ENCODE data around the gene SNX15.
A peak's percentile ranks its signal among the peaks of the same experiment; 100 is the strongest.

The SNX15 gene

DNA sequence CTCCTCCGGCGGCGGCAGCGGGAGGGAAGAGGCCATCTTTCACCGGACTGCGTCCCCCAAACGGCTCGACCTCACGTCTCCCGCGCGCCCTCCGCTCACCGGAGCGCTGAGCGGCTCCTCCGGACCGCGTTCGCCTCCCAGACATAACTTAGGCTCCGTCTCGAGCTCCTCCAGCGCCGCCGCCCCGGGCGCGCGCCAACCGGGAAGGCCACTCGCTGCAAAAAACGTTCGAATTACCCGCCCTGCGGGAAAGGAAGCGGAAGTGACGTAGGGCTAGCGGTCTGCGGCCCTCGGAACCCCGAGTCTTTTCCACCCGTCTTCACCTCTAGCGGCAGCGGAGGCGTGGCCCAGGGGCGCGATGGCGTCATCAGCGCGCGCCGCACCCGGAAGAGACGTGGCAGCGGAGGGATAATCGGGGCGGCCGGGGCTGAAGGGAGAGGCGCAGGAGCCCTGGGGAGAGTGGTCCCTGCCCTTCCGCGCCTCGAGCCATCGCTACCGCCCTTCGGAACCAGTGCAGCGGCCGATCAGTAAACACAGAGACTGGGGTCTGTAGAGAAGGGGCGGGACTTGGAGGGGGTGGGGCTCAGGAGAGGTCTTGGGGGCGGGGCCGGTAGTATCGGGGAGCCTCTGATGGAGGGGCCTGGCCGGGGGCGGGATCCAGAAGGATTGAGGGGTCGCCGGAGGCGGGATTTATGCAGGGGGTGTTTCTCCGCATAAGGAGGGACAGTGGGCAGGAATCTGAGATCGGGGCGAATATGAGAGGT is 56.8 kb downstream of the SNX15 start, which contains the start of the genes CDCA5 and ZFPL1:
Gene CDCA5 (minus strand): TSS at position 207 of the 764 bp plus-strand sequence. CDS start 62 bp downstream, at position 145.
Gene ZFPL1 (plus strand): TSS at position 389 of the 764 bp plus-strand sequence. CDS start 477 bp downstream, outside the sequence.
- peak; percentile 85 to 94 for DNase-seq (ENCODE audit: extremely low read depth in 1 of 2, low read depth in 1 of 2)

DNA sequence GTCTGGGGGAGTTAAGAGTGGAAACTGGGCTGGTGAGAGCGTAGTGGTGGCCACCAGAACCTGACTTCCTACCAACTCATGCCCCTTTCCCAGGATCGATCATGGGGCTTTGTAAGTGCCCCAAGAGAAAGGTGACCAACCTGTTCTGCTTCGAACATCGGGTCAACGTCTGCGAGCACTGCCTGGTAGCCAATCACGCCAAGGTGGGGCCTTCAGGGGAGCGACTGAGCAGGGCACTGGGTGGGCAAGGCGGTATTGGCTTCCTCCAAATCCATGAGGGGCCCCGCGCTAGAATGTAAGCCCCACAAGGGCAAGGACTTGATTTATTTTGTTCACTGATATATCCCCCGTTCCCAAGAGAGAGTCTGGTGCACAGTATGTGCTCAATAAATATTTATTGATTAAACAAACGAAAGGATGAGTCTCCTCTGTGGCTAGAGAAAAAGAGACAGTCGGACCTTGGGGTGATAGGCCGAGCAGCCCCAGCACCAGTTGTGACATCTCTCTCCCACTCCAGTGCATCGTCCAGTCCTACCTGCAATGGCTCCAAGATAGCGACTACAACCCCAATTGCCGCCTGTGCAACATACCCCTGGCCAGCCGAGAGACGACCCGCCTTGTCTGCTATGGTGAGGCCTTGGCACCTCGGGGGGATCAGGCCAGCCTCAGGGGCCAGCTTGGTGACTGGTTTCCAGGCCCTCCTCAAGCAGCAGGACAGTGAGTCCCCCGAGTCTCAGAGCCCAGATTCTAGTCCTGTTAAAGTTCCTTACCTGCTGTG is 57.5 kb downstream of the SNX15 start:
- no peak for DNase-seq (ENCODE audit: extremely low read depth in 1 of 2, low read depth in 1 of 2)

DNA sequence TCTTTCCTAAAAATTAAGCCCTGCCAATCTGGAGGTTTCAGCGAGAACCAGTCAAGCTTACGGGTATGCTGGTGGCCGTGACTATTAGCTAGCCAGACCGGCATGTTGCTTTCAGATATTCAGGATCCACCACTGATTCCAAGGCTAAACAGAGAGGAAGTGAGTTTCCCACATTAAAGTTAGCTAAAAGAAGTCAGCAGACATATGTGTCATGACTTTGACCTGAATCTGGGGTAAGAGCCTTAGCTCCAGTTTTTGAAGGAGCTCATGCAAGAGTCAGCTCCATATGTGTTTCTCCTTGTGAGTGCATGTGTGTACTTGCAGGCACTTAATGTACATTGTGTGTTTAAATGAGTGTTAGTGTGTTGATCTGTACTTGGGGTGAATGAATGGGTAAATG is 58.2 kb downstream of the SNX15 start:
- DNase-seq (ENCODE audit: extremely low read depth in 1 of 2, low read depth in 1 of 2) = no peak

DNA sequence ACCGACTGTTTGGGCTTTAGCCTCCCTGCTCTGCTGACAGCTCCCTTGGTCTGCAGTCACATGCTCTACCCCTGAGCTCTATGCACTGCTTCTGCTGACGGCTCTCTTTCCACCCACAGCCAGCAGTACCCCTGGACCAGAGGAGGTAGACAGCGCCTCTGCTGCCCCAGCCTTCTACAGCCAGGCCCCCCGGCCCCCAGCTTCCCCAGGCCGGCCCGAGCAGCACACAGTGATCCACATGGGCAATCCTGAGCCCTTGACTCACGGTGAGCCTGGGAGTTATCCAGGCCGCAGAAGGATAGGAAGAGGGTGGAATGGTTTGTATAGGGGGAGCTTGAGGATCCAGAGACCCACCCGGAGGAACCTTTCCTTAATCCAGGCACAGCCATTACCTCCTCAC is 59.6 kb downstream of the SNX15 start:
- no peak for DNase-seq (ENCODE audit: extremely low read depth in 1 of 2, low read depth in 1 of 2)

DNA sequence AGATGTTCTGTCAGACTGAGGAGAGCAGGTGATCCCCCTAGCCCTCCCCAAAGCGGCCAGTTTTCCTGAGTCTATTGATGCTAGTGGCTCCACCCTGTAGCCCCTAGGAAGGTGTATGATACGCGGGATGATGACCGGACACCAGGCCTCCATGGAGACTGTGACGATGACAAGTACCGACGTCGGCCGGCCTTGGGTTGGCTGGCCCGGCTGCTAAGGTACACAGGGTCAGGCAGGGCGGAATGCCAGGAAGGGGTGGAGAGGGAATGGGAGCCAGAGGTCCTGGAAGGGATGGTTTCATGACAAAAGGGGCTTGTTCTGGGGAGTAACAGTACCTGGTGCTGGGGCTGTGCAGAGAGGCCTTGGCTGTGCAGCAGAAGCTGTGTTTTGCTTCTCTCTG is 60.0 kb downstream of the SNX15 start:
- no peak for DNase-seq (ENCODE audit: extremely low read depth in 1 of 2, low read depth in 1 of 2)

DNA sequence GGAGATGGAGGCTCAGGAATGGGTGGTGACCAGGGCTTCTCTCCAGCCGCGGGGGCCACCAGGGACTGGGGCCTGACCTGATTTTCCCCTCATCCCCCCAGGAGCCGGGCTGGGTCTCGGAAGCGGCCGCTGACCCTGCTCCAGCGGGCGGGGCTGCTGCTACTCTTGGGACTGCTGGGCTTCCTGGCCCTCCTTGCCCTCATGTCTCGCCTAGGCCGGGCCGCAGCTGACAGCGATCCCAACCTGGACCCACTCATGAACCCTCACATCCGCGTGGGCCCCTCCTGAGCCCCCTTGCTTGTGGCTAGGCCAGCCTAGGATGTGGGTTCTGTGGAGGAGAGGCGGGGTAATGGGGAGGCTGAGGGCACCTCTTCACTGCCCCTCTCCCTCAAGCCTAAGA is 60.6 kb downstream of the SNX15 start:
- DNase-seq (ENCODE audit: extremely low read depth in 1 of 2, low read depth in 1 of 2) = no peak

DNA sequence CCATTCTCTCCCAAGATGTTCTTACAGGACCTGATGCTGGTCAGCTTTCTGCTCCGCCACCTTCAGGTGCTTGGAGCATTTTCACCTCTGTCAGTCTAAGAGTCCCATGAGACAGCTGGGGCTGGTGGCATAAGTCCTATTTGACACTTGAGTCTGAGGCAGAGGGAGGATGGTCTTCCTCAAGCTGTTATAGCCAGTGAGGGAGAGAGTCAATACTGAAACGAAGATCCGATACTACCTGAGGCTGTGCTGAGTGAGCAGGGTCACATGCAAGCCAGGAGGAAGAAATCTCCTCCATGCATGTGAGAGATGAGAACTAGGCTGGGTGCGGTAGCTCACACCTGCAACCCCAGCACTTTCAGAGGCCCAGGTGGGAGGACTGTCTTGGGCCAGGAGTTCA is 62.4 kb downstream of the SNX15 start:
- no peak for DNase-seq (ENCODE audit: extremely low read depth in 1 of 2, low read depth in 1 of 2)

Measured in activated CD8-positive, alpha-beta memory T cell treated with anti-CD3 and anti-CD28 coated beads for 1 hour (primary cell).